ENCODE measurements around the gene GLMN.

- TF ChIP-seq POLR2AphosphoS5 (IDR thresholded peaks at IDR 0.05; ENCODE audit: low read depth, low read length) (no peak), REST (IDR thresholded peaks at IDR 0.05; ENCODE audit: insufficient read depth in 1 of 2, low read depth in 2 of 2, low read length in 2 of 2) (no peak)
These were observed 41.4 kb upstream of the GLMN start for GRCh38 chr1:92340154-92340553.
